Keratinocyte (primary cell): ENCODE data around the gene KRTAP5-3.

Experiments used
- EZH2 ChIP-seq: IDR thresholded peaks from one replicate; pipeline ENCODE4 v1.6.1; 2012; ENCODE audit warnings: inconsistent platforms, mild to moderate bottlenecking, low read length, moderate library complexity
- TF ChIP-seq, protein P1 (sequence below), 3 experiments: IDR thresholded peaks in 1 of 3; conservative IDR thresholded peaks in 1 of 3; optimal IDR thresholded peaks in 1 of 3; 2 replicates in 2 of 3; 3 replicates in 1 of 3; pipeline versions ENCODE3 to v1.5.1; 2011; ENCODE audit warnings: low read length in 3 of 3, mild to moderate bottlenecking in 3 of 3, moderate library complexity in 2 of 3, control low read depth in 1 of 3, inconsistent platforms in 1 of 3; ENCODE audit not compliant: insufficient read depth in 2 of 3; ENCODE audit errors: extremely low read depth in 1 of 3

DNA sequence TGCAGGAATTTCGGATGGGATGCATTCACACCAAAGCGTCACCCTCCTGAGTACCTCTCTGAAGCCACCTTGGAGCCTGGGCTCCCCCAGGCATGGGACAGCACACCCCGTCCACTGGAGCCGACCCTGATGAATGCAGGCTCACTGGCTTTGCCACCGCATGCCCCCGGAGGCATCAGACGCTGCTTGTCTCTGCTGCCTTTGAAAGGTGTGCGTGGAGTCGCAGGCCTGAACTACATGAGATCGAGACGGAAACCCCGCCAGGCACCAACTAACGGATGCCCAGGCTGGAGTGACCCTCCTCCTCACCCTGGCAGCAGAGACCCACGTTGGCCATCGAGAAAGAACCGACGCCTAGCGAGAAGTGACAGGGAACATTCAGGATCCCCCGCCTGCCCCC is 43.8 kb upstream of the KRTAP5-3 start:
- TF ChIP-seq EZH2: no peak
- TF ChIP-seq, protein P1, sequence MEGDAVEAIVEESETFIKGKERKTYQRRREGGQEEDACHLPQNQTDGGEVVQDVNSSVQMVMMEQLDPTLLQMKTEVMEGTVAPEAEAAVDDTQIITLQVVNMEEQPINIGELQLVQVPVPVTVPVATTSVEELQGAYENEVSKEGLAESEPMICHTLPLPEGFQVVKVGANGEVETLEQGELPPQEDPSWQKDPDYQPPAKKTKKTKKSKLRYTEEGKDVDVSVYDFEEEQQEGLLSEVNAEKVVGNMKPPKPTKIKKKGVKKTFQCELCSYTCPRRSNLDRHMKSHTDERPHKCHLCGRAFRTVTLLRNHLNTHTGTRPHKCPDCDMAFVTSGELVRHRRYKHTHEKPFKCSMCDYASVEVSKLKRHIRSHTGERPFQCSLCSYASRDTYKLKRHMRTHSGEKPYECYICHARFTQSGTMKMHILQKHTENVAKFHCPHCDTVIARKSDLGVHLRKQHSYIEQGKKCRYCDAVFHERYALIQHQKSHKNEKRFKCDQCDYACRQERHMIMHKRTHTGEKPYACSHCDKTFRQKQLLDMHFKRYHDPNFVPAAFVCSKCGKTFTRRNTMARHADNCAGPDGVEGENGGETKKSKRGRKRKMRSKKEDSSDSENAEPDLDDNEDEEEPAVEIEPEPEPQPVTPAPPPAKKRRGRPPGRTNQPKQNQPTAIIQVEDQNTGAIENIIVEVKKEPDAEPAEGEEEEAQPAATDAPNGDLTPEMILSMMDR (optimal IDR thresholded peaks at IDR 0.05 in 1 of 3, IDR thresholded peaks at IDR 0.05 in 1 of 3, conservative IDR thresholded peaks at IDR 0.05 in 1 of 3; ENCODE audit: extremely low read depth in 1 of 3, insufficient read depth in 2 of 3, low read length in 3 of 3): no peak
